ENCODE data around the gene CNIH4. TPM values are rescaled to one million over a fixed set of nuclear protein-coding genes. Genes with fewer than 3 reads are reported as not detected.
A peak's percentile ranks its signal among the peaks of the same experiment; 100 is the strongest.

CNIH4 gene
- total RNA-seq, 1 donor from 2014 or later: 68.0 TPM

- Histone ChIP-seq H3K4me2 (ENCODE audit: low read length) (no peak overlapping the region), H3K4me1 (ENCODE audit: insufficient read depth, low read length) (no peaks in the 10 kb centered on the region), H3K79me2 (ENCODE audit: insufficient read depth, low read length) (no peaks in the 10 kb centered on the region), H2AFZ (ENCODE audit: low read depth, low read length) (no peak overlapping the region), H3K27me3 (ENCODE audit: insufficient read depth, low read length) (no peaks in the 10 kb centered on the region), H3K27ac (ENCODE audit: low read depth, low read length) (no peak overlapping the region), H4K20me1 (ENCODE audit: insufficient read depth, low read length) (peaks cover 2% of the 10 kb centered on the region), H3K4me3 (ENCODE audit: insufficient read depth, low read depth, low read length) (no peak overlapping the region), H3K9ac (ENCODE audit: low read length) (no peak overlapping the region), H3K9me3 (ENCODE audit: insufficient read depth, low read depth, low read length) (no peaks in the 10 kb centered on the region), H3K36me3 (ENCODE audit: insufficient read depth, low read length) (peaks cover 39% of the 10 kb centered on the region)
- Mint-ChIP-seq H3K27me3 (ENCODE audit: low read depth, unreplicated experiment) (no peaks in the 10 kb centered on the region), H3K4me3 (ENCODE audit: unreplicated experiment) (no peak overlapping the region), H3K4me1 (ENCODE audit: low read depth, unreplicated experiment) (peaks cover 15% of the 10 kb centered on the region), H3K27ac (ENCODE audit: unreplicated experiment) (peak overlapping the region; percentile 44), H3K9me3 (ENCODE audit: unreplicated experiment) (no peaks in the 10 kb centered on the region), H3K36me3 (ENCODE audit: low read depth, unreplicated experiment) (peaks cover 10% of the 10 kb centered on the region)
- no peak for TF ChIP-seq CTCF (IDR thresholded peaks at IDR 0.05; ENCODE audit: insufficient read depth, low read depth, low read length)
- no peak for TF ChIP-seq EZH2 (IDR thresholded peaks at IDR 0.05; ENCODE audit: insufficient read depth, low read length)
- FAIRE-seq (no peak), DNase-seq (ENCODE audit: low read depth) (no peak)
Measured at GRCh38 chr1:224387943-224388342, 31.3 kb downstream of the CNIH4 start.

- Histone ChIP-seq H2AFZ (ENCODE audit: low read depth, low read length) (no peak overlapping the region), H3K27ac (ENCODE audit: low read depth, low read length) (no peak overlapping the region), H3K4me2 (ENCODE audit: low read length) (no peak overlapping the region), H3K9me3 (ENCODE audit: insufficient read depth, low read depth, low read length) (no peaks in the 10 kb centered on the region), H3K27me3 (ENCODE audit: insufficient read depth, low read length) (no peaks in the 10 kb centered on the region), H3K36me3 (ENCODE audit: insufficient read depth, low read length) (peaks cover 59% of the 10 kb centered on the region), H3K4me3 (ENCODE audit: insufficient read depth, low read depth, low read length) (no peak overlapping the region), H3K79me2 (ENCODE audit: insufficient read depth, low read length) (peaks cover 2% of the 10 kb centered on the region), H3K4me1 (ENCODE audit: insufficient read depth, low read length) (no peaks in the 10 kb centered on the region), H3K9ac (ENCODE audit: low read length) (no peak overlapping the region), H4K20me1 (ENCODE audit: insufficient read depth, low read length) (peaks cover 7% of the 10 kb centered on the region)
- FAIRE-seq: no peak
- H3K27ac Mint-ChIP-seq (ENCODE audit: unreplicated experiment): no peak overlapping the region
- TF ChIP-seq CTCF (IDR thresholded peaks at IDR 0.05; ENCODE audit: insufficient read depth, low read depth, low read length): no peak
- TF ChIP-seq EZH2 (IDR thresholded peaks at IDR 0.05; ENCODE audit: insufficient read depth, low read length): no peak
- no peak overlapping the region for H3K4me3 Mint-ChIP-seq (ENCODE audit: unreplicated experiment)
- H3K36me3 Mint-ChIP-seq (ENCODE audit: low read depth, unreplicated experiment): peaks cover 10% of the 10 kb centered on the region
- DNase-seq (ENCODE audit: low read depth): no peak
- no peaks in the 10 kb centered on the region for H3K9me3 Mint-ChIP-seq (ENCODE audit: unreplicated experiment)
- no peaks in the 10 kb centered on the region for H3K27me3 Mint-ChIP-seq (ENCODE audit: low read depth, unreplicated experiment)
- peaks cover 15% of the 10 kb centered on the region for H3K4me1 Mint-ChIP-seq (ENCODE audit: low read depth, unreplicated experiment)
Measured at GRCh38 chr1:224390517-224390916, 33.8 kb downstream of the CNIH4 start.

- no peak overlapping the region for H3K4me2 ChIP-seq (ENCODE audit: low read length)
- no peaks in the 10 kb centered on the region for H3K27me3 ChIP-seq (ENCODE audit: insufficient read depth, low read length)
- no peaks in the 10 kb centered on the region for H3K4me1 ChIP-seq (ENCODE audit: insufficient read depth, low read length)
- no peak overlapping the region for H3K4me3 ChIP-seq (ENCODE audit: insufficient read depth, low read depth, low read length)
- Mint-ChIP-seq H3K9me3 (ENCODE audit: unreplicated experiment) (no peaks in the 10 kb centered on the region), H3K27ac (ENCODE audit: unreplicated experiment) (no peak overlapping the region), H3K36me3 (ENCODE audit: low read depth, unreplicated experiment) (peaks cover 15% of the 10 kb centered on the region), H3K4me1 (ENCODE audit: low read depth, unreplicated experiment) (peaks cover 8% of the 10 kb centered on the region), H3K4me3 (ENCODE audit: unreplicated experiment) (no peak overlapping the region), H3K27me3 (ENCODE audit: low read depth, unreplicated experiment) (no peaks in the 10 kb centered on the region)
- H2AFZ ChIP-seq (ENCODE audit: low read depth, low read length): no peak overlapping the region
- FAIRE-seq (no peak), DNase-seq (ENCODE audit: low read depth) (no peak)
- H3K9ac ChIP-seq (ENCODE audit: low read length): no peak overlapping the region
- H3K9me3 ChIP-seq (ENCODE audit: insufficient read depth, low read depth, low read length): no peaks in the 10 kb centered on the region
- peaks cover 11% of the 10 kb centered on the region for H4K20me1 ChIP-seq (ENCODE audit: insufficient read depth, low read length)
- H3K27ac ChIP-seq (ENCODE audit: low read depth, low read length): no peak overlapping the region
- H3K79me2 ChIP-seq (ENCODE audit: insufficient read depth, low read length): peaks cover 2% of the 10 kb centered on the region
- TF ChIP-seq EZH2 (IDR thresholded peaks at IDR 0.05; ENCODE audit: insufficient read depth, low read length) (no peak), CTCF (IDR thresholded peaks at IDR 0.05; ENCODE audit: insufficient read depth, low read depth, low read length) (no peak)
- peaks cover 64% of the 10 kb centered on the region for H3K36me3 ChIP-seq (ENCODE audit: insufficient read depth, low read length)
Measured at GRCh38 chr1:224392411-224393249, 36.0 kb downstream of the CNIH4 start.

Measured in astrocyte (in vitro differentiated cells and primary cell).